Activated CD4-positive, alpha-beta T cell treated with anti-CD3 and anti-CD28 coated beads for 36 hours (primary cell): ENCODE data around the gene OSTN. TPM values are rescaled to one million over a fixed set of nuclear protein-coding genes. Genes with fewer than 3 reads are reported as not detected.
"Not testable (repeated sequence)": the region's sequence is repeated elsewhere in the genome, so short reads cannot be mapped to it uniquely, and the experiment has no call there.

Experiments used
- ATAC-seq: fragments of 200-7000 bp; cut with Tn5 transposase; one replicate; pipeline ENCODE4 v1.10.0; 2021; ENCODE audit warnings: mild to moderate bottlenecking, moderate library complexity
- CTCF ChIA-PET: fragments of 350-600 bp; sonication (Branson Sonifier 250); formaldehyde crosslinking; loops from one replicate; lab custom pipeline; 2021; ENCODE audit warnings: antibody characterized with exemption; lab: Charles Lee
- POLR2A ChIA-PET: fragments of 350-600 bp; sonication (Branson Sonifier 250); formaldehyde crosslinking; loops from one replicate; lab custom pipeline; 2021; ENCODE audit warnings: antibody characterized with exemption, inconsistent platforms; lab: Charles Lee
- DNase-seq: peaks from one replicate; pipeline ENCODE4 v3.0.0-alpha.2; 2020
- H3K27ac Mint-ChIP-seq: one replicate; pipeline ENCODE4 v1.8.0; 2021; ENCODE audit warnings: mixed read lengths
- H3K27me3 Mint-ChIP-seq: one replicate; pipeline ENCODE4 v1.8.0; 2021; ENCODE audit warnings: mixed read lengths
- H3K36me3 Mint-ChIP-seq: one replicate; pipeline ENCODE4 v1.8.0; 2021; ENCODE audit warnings: low read depth, mixed read lengths
- H3K4me1 Mint-ChIP-seq: one replicate; pipeline ENCODE4 v1.8.0; 2021; ENCODE audit warnings: mixed read lengths
- H3K4me3 Mint-ChIP-seq: one replicate; pipeline ENCODE4 v1.8.0; 2021; ENCODE audit warnings: mild to moderate bottlenecking, moderate library complexity, mixed read lengths
- H3K9me3 Mint-ChIP-seq: one replicate; pipeline ENCODE4 v1.8.0; 2021; ENCODE audit warnings: low read depth, mixed read lengths
- intact Hi-C, 2 experiments: fragments of 100-400 bp; cut with DNase I in 1 of 2; cut with micrococcal nuclease in 1 of 2; formaldehyde crosslinking; loops; one replicate each; pipeline versions ENCODE4 v1.14.2 to v1.15.1; 2022 to 2024; cut with DNase I, micrococcal nuclease
- total RNA-seq, 2 experiments: library from RNA; stranded (reverse); gene quantifications; one replicate each; pipeline ENCODE4 v1.2.3, GENCODE V29; 2021

The OSTN gene
- total RNA-seq, 2 experiments from 2014 or later = not detected

DNA sequence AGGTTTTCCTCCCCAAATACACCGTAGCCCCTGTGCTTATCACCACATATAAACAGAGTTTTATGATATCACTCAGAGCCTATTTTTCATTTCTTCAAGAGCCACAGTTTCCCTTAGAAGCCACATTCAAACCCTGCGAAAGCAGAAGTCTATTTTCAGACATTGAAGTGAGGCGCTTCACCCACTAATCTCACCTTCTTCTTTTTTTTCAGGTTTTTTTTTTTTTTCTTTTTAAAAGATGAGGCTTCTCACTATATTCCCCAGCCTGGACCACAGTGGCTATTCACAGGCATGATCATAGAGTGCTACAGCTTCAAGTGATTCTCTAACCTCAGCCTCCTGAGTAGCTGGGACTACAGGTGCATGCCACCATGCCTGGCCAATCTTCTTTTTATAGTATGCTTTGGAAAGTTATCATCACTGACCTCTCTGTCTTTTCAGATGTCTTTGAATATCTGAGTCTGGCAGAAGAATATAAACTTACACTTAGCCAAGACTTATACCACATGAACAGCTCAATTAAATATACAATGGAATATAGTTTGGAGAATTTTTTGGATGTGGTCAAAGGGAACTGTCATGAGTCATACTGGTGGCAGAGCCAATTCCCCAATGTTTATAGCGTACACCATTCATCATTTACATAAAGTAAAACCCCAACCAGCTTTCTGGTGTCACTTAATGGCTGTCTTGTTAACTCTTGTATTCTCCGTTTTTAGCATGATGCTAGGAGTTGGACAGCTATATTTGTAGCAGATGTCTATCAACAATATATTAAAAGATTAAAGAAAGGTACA, 70.4 kb downstream of the OSTN start:
- CTCF ChIA-PET = interaction anchor here (0.6 to 0.9 kb wide), 3 partner anchors 8 to 43 kb away, joined by 3 read pairs; no protein-coding TSS in a partner anchor
- no peak for ATAC-seq
- no peak overlapping the region for H3K4me3 Mint-ChIP-seq

DNA sequence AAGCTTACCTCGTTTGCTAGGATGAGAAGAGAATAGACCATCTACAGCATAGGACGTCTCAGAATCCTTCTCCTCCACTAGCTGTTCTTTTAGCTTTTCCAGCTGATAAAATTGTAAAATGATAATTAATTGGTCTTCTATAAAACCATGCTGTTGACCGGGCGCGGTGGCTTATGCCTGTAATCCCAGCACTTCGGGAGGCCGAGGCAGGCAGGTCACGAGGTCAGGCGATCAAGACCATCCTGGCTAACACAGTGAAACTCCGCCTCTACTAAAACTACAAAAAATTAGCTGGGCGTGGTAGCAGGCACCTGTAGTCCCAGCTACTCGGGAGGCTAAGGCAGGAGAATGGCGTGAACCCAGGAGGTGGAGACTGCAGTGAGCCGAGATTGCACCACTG, 76.2 kb downstream of the OSTN start:
- peaks cover 11% of the 10 kb centered on the region for H3K27me3 Mint-ChIP-seq
- POLR2A ChIA-PET, H3K27ac Mint-ChIP-seq, H3K9me3 Mint-ChIP-seq, H3K4me3 Mint-ChIP-seq, DNase-seq, H3K36me3 Mint-ChIP-seq, H3K4me1 Mint-ChIP-seq, intact Hi-C loops, ATAC-seq: not testable (repeated sequence)
- CTCF ChIA-PET = interaction anchor here (0.9 kb wide), 1 partner anchor 31 kb away, joined by 3 read pairs; no protein-coding TSS in a partner anchor

More for the DNA sequence above, 70.4 kb downstream of the OSTN start:
- intact Hi-C loops = no loop called here
- Mint-ChIP-seq H3K27me3 (peaks cover 5% of the 10 kb centered on the region), H3K27ac (no peak overlapping the region), H3K36me3 (no peaks in the 10 kb centered on the region), H3K9me3 (no peaks in the 10 kb centered on the region), H3K4me1 (no peaks in the 10 kb centered on the region)
- POLR2A ChIA-PET = no interaction called here
- DNase-seq = no peak

DNA sequence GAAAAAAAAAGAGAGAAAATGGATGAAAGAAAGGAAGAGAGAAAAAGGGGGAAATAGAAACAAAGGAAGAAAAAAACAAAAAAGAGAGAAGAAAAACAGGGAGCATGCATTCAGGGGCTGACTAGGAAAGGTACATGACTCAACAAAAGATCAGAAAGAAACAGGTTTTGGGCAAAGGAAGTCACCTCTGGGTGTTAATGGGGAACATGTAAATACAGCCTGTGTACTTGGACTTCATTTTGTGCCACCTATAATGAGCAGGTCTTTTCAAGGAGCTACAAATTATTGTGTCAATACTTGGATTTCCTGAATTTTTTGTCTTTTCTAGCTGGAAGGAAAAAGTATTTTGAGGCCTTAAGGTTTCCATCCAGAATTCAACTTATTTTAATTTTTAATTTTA, 76.7 kb downstream of the OSTN start:
- ChIA-PET POLR2A (no interaction called here), CTCF (no interaction called here)
- no peak overlapping the region for H3K27ac Mint-ChIP-seq
- no peak overlapping the region for H3K4me3 Mint-ChIP-seq
- ATAC-seq (no peak), DNase-seq (no peak)
- peaks cover 11% of the 10 kb centered on the region for H3K27me3 Mint-ChIP-seq
- H3K9me3 Mint-ChIP-seq = no peaks in the 10 kb centered on the region
- intact Hi-C loops = no loop called here
- no peaks in the 10 kb centered on the region for H3K4me1 Mint-ChIP-seq
- no peaks in the 10 kb centered on the region for H3K36me3 Mint-ChIP-seq

DNA sequence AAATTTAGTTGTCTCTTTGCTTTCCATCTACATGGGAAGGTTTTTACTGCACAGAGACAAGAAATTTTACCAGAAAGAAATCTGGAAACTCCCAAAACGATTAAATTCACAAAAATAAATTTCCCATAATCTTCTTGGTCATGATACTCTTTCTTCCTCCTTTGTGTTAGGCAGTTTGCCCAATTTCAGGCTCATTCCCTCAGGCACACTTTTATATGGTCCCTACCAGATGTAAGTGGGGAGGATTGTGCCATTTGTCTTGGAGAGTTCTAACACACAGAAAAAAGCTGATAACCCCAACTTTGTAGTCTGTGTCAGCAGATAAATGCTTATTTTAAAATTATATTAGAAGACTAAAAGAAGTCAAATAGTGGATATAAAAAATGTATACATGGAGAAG, 81.1 kb downstream of the OSTN start:
- Mint-ChIP-seq H3K9me3 (no peaks in the 10 kb centered on the region), H3K36me3 (no peaks in the 10 kb centered on the region), H3K27ac (no peak overlapping the region), H3K4me1 (no peaks in the 10 kb centered on the region), H3K4me3 (no peak overlapping the region), H3K27me3 (peaks cover 8% of the 10 kb centered on the region)
- ChIA-PET POLR2A (no interaction called here), CTCF (interaction anchor here (0.6 kb wide), 1 partner anchor 19 kb away, joined by 3 read pairs; no protein-coding TSS in a partner anchor)
- no peak for DNase-seq
- intact Hi-C loops = no loop called here
- no peak for ATAC-seq

GRCh38 chr3:191280882-191281281, 81.8 kb downstream of the OSTN start:
- Mint-ChIP-seq H3K27ac (no peak overlapping the region), H3K9me3 (no peaks in the 10 kb centered on the region), H3K36me3 (no peaks in the 10 kb centered on the region), H3K4me3 (no peak overlapping the region), H3K4me1 (no peaks in the 10 kb centered on the region), H3K27me3 (peaks cover 8% of the 10 kb centered on the region)
- intact Hi-C loops = no loop called here
- CTCF ChIA-PET = interaction anchor here (0.6 kb wide), 1 partner anchor 18 kb away, joined by 3 read pairs; no protein-coding TSS in a partner anchor
- POLR2A ChIA-PET = no interaction called here
- DNase-seq (no peak), ATAC-seq (no peak)

DNA sequence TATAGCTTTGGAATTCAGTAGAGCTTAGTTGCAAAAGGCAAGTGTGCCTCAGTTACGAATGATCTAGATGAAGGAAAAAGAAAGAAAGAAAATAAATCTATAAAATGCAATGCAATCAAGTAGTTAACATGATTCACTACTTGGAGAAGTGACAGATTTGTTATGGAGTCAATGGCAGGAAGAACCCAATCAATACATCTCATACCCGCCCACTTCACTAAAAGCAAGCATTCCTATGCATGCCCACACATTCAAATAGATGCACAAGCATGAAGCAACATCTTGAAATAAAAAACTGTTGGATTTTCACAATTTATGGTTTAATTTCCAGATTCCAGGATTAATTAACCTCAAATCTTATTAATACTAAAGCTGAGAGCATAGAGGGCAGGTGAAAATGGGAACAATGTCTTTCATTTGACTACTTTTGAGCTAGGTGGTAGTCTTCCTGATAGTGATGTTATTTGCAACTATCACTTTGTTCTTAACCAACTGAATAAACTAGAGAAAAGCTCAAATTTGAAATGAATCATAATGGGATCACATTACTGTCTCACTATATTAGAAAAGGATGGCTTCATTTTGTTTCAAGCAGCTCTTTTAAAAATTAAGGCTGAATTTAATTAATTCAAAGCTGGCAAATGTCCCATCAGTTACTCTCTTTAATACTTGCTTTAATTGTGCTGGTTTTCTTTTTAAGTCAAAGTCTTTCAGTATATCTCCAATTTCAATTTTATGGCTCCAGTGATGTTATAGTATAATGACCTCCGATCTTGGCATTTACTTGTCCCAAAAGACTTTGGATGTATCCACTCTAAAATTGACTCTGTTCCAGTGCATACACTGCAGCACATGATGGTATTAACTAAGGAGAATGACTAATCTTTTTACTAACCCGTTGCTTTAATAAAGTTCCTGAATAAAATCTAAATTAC, 83.5 kb downstream of the OSTN start:
- H3K4me1 Mint-ChIP-seq = no peaks in the 10 kb centered on the region
- H3K36me3 Mint-ChIP-seq = no peaks in the 10 kb centered on the region
- H3K9me3 Mint-ChIP-seq = no peaks in the 10 kb centered on the region
- no peak for DNase-seq
- ATAC-seq = no peak
- ChIA-PET CTCF (interaction anchor here (0.8 kb wide), 1 partner anchor 16 kb away, joined by 3 read pairs; no protein-coding TSS in a partner anchor), POLR2A (interaction anchor here (0.5 kb wide), 1 partner anchor 1916 kb away, joined by 3 read pairs; no protein-coding TSS in a partner anchor)
- no peak overlapping the region for H3K4me3 Mint-ChIP-seq
- peaks cover 5% of the 10 kb centered on the region for H3K27me3 Mint-ChIP-seq
- H3K27ac Mint-ChIP-seq = no peak overlapping the region
- intact Hi-C loops = no loop called here

GRCh38 chr3:191283400-191283799, 84.4 kb downstream of the OSTN start:
- CTCF ChIA-PET = interaction anchor here (0.6 to 1.2 kb wide), 3 partner anchors 13 to 16 kb away, joined by 3 read pairs; no protein-coding TSS in a partner anchor

GRCh38 chr3:191290311-191291025, 91.4 kb downstream of the OSTN start:
- Mint-ChIP-seq H3K9me3 (no peaks in the 10 kb centered on the region), H3K27me3 (no peaks in the 10 kb centered on the region), H3K4me1 (peaks cover 14% of the 10 kb centered on the region), H3K36me3 (no peaks in the 10 kb centered on the region), H3K4me3 (peak overlapping the region; percentile 37), H3K27ac (peak overlapping the region; percentile 74)
- ChIA-PET CTCF (no interaction called here), POLR2A (no interaction called here)
- ATAC-seq (peak; percentile 55), DNase-seq (no peak)
- intact Hi-C loops = no loop called here

More at GRCh38 chr3:191283400-191283799, 84.4 kb downstream of the OSTN start:
- H3K4me3 Mint-ChIP-seq = no peak overlapping the region
- no peaks in the 10 kb centered on the region for H3K9me3 Mint-ChIP-seq
- POLR2A ChIA-PET = no interaction called here
- DNase-seq (no peak), ATAC-seq (no peak)
- no peaks in the 10 kb centered on the region for H3K36me3 Mint-ChIP-seq
- intact Hi-C loops = no loop called here
- H3K27ac Mint-ChIP-seq = no peak overlapping the region
- peaks cover 5% of the 10 kb centered on the region for H3K27me3 Mint-ChIP-seq
- no peaks in the 10 kb centered on the region for H3K4me1 Mint-ChIP-seq

DNA sequence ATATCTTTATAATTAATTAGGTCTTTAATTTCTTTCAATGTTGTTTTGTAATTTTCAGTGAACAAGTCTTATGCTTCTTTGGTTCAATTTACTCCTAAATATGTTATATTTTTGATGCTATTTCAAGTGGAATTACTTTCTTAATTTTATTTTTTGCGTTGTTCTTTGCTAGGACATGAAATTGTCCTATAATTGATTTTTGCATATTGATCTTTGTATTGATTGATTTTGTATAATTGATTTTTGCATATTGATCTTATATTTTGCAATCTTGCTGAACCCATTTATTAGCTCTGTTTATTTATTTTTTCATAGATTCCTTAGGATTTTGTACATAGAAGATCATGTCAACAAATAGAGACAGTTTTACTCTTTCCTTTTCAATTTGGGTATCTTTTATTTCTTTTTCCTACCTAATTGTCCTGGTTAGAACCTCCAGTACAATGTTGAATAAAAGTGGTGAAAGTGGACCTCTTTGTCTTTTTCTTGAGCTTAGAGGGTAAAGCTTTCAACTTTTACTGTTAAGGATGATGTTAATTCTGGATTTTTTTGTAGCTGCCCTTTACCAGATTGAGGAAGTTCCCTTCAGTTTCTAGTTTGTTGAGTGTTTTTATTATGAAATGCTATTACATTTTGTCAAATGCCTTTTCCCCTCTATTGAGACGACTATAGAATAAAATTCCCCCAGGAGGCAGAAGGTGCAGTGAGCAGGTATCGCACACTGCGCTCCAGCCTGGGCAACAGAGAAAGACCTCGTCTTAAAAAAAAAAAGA, 93.4 kb downstream of the OSTN start:
- no peak overlapping the region for H3K27ac Mint-ChIP-seq
- intact Hi-C loops = no loop called here
- H3K9me3 Mint-ChIP-seq = no peaks in the 10 kb centered on the region
- H3K4me3 Mint-ChIP-seq = no peak overlapping the region
- ChIA-PET POLR2A (no interaction called here), CTCF (interaction anchor here (0.6 kb wide), 1 partner anchor 137 kb away, joined by 3 read pairs; no protein-coding TSS in a partner anchor)
- H3K4me1 Mint-ChIP-seq = peaks cover 14% of the 10 kb centered on the region
- DNase-seq (no peak), ATAC-seq (no peak)
- no peaks in the 10 kb centered on the region for H3K27me3 Mint-ChIP-seq
- no peaks in the 10 kb centered on the region for H3K36me3 Mint-ChIP-seq

DNA sequence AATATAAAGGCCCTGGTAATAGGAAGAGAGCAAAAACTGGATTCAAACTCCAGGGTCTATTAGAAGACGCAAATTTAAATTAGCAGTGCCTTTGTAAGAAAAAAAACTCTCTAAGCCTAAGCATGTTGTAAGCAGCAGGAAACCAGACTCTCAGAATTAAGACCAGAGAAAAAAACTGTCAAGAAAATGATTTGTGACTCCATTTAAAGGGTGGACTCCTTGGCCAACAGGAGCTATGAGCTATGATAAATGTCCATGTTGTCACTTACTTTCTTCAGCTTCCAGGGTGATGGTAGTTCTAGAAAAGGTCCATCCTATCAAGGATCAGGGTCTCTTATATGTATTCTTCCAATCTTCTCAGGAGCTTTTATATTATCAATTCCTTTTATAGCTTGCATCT, 95.2 kb downstream of the OSTN start:
- intact Hi-C loops = no loop called here
- H3K36me3 Mint-ChIP-seq = no peaks in the 10 kb centered on the region
- H3K4me3 Mint-ChIP-seq = no peak overlapping the region
- no peak overlapping the region for H3K27ac Mint-ChIP-seq
- ChIA-PET POLR2A (no interaction called here), CTCF (no interaction called here)
- peaks cover 3% of the 10 kb centered on the region for H3K27me3 Mint-ChIP-seq
- peaks cover 14% of the 10 kb centered on the region for H3K4me1 Mint-ChIP-seq
- no peak for DNase-seq
- no peaks in the 10 kb centered on the region for H3K9me3 Mint-ChIP-seq
- ATAC-seq = no peak
